NCI-H1436 treated with DMSO at 0.1 percent for 48 hours (cell line): ENCODE data around the gene GNG7.
"Not testable (repeated sequence)": the region's sequence is repeated elsewhere in the genome, so short reads cannot be mapped to it uniquely, and the experiment has no call there.

Experiments used
- DNase-seq: peaks from one replicate; lab custom pipeline; 2025; lab: John Stamatoyannopoulos, UW

The GNG7 gene

GRCh38 chr19:2619076-2619475 is 83.4 kb downstream of the GNG7 start:
- DNase-seq = no peak

GRCh38 chr19:2618611-2619010 is 83.9 kb downstream of the GNG7 start:
- no peak for DNase-seq

- no peak for DNase-seq
Measured at GRCh38 chr19:2617393-2618165, 84.9 kb downstream of the GNG7 start.

GRCh38 chr19:2616741-2617392 is 85.6 kb downstream of the GNG7 start:
- no peak for DNase-seq

GRCh38 chr19:2615782-2616181 is 86.7 kb downstream of the GNG7 start:
- no peak for DNase-seq

- DNase-seq = no peak
Measured at GRCh38 chr19:2613507-2614295, 88.8 kb downstream of the GNG7 start.

GRCh38 chr19:2612619-2613249 is 89.8 kb downstream of the GNG7 start:
- no peak for DNase-seq

- DNase-seq = no peak
Measured at GRCh38 chr19:2611483-2612464, 90.7 kb downstream of the GNG7 start.

- DNase-seq = peak; percentile 12
Measured at GRCh38 chr19:2610637-2611482, 91.6 kb downstream of the GNG7 start.

- DNase-seq = no peak
Measured at GRCh38 chr19:2609389-2610116, 92.9 kb downstream of the GNG7 start.

GRCh38 chr19:2609034-2609388 is 93.5 kb downstream of the GNG7 start:
- not testable (repeated sequence) for DNase-seq

GRCh38 chr19:2608602-2608922 is 93.9 kb downstream of the GNG7 start:
- DNase-seq = no peak

GRCh38 chr19:2607712-2608601 is 94.5 kb downstream of the GNG7 start:
- DNase-seq = no peak

GRCh38 chr19:2606774-2607173 is 95.7 kb downstream of the GNG7 start:
- not testable (repeated sequence) for DNase-seq

- not testable (repeated sequence) for DNase-seq
Measured at GRCh38 chr19:2605889-2606288, 96.6 kb downstream of the GNG7 start.

- no peak for DNase-seq
Measured at GRCh38 chr19:2604747-2605329, 97.7 kb downstream of the GNG7 start.

GRCh38 chr19:2603334-2603733 is 99.2 kb downstream of the GNG7 start:
- no peak for DNase-seq
